Karpas-422 (cell line): ENCODE measurements around the gene B3GNT2. TPM values are rescaled to one million over a fixed set of nuclear protein-coding genes. Genes with fewer than 3 reads are reported as not detected.

Experiments
- DNase-seq: peaks from one replicate; pipeline ENCODE4 v3.0.0-alpha.2; 2015
- H2AFZ ChIP-seq: fragments of 200-600 bp; sonication (generic); 2 replicates; pipeline ENCODE4 v1.6.1; 2014; ENCODE audit warnings: antibody characterized with exemption, low read length, mixed read lengths
- H3K27ac ChIP-seq: fragments of 200-600 bp; sonication (generic); 2 replicates; pipeline ENCODE4 v1.5.1; 2014; ENCODE audit warnings: mild to moderate bottlenecking, low read length, moderate library complexity
- H3K27me3 ChIP-seq: fragments of 200-600 bp; sonication (generic); 2 replicates; pipeline ENCODE4 v1.6.1; 2014; ENCODE audit warnings: low read length, mixed read lengths
- H3K36me3 ChIP-seq: fragments of 200-600 bp; sonication (generic); 2 replicates; pipeline ENCODE4 v1.6.1; 2014; ENCODE audit warnings: low read length, mixed read lengths; ENCODE audit not compliant: insufficient read depth
- H3K4me1 ChIP-seq: fragments of 200-600 bp; sonication (generic); 2 replicates; pipeline ENCODE4 v1.6.1; 2014; ENCODE audit warnings: mild to moderate bottlenecking, low read length, mixed read lengths
- H3K4me2 ChIP-seq: fragments of 200-600 bp; sonication (generic); 2 replicates; pipeline ENCODE4 v1.6.1; 2014; ENCODE audit warnings: low read length, low read depth, mild to moderate bottlenecking; ENCODE audit not compliant: poor library complexity, severe bottlenecking
- H3K4me3 ChIP-seq: fragments of 200-600 bp; sonication (generic); 2 replicates; pipeline ENCODE4 v1.5.1; 2014; ENCODE audit warnings: mild to moderate bottlenecking, antibody characterized with exemption, low read length, mixed read lengths
- H3K79me2 ChIP-seq: fragments of 200-600 bp; sonication (generic); 2 replicates; pipeline ENCODE4 v1.6.1; 2014; ENCODE audit warnings: mild to moderate bottlenecking, low read length, mixed read lengths
- H3K9ac ChIP-seq: fragments of 200-600 bp; sonication (generic); 2 replicates; pipeline ENCODE4 v1.6.0; 2014; ENCODE audit warnings: low read length
- H3K9me2 ChIP-seq: fragments of 200-600 bp; sonication (generic), shearing (Covaris generic); replicated peaks from 2 replicates; pipeline ENCODE4 v1.6.0; 2014; ENCODE audit warnings: mild to moderate bottlenecking, low read length, moderate library complexity; ENCODE audit not compliant: insufficient read depth
- H3K9me3 ChIP-seq: fragments of 300-700, 200-600 bp; sonication (generic); 2 replicates; pipeline ENCODE4 v1.6.1; 2014; ENCODE audit warnings: low read length, mixed read lengths
- H4K20me1 ChIP-seq: fragments of 200-600 bp; sonication (generic); 2 replicates; pipeline ENCODE4 v1.6.1; 2014; ENCODE audit warnings: mild to moderate bottlenecking, antibody characterized with exemption, low read length, low read depth; ENCODE audit not compliant: insufficient read depth
- total RNA-seq: library from RNA; depleted of rRNA; stranded (reverse); fragments of >200 nt; shearing (Covaris generic); gene quantifications from 2 replicates; pipeline ENCODE4 v1.2.3, GENCODE V29; 2014; ENCODE audit warnings: low replicate concordance

Gene B3GNT2
- total RNA-seq, 1 experiment from 2014 or later, result 26.9 TPM

DNA sequence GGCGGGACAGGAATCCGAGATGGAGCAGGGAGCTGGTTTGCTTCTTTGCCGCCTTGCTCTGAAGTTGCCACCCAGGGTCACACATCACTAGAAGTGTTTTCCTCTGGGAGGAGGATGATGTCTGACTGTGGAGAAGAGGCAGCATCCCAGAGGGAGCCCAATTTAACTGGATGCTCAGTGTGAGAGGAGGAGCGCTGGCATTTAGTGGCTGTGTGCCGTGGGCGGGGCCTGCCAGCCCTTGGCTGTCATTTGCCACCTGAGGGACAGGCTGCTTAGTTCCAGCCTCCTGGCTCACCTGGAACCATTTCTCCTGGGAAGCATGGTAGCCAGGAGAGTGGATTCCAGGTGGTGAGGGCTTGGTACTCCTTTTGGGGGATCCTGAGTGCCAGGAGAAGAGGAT, 9.6 kb downstream of the B3GNT2 start:
- Histone ChIP-seq H4K20me1 (peaks cover 39% of the 10 kb centered on the region), H2AFZ (no peak overlapping the region), H3K4me2 (no peak overlapping the region), H3K9me3 (peaks cover 22% of the 10 kb centered on the region), H3K4me1 (peaks cover 5% of the 10 kb centered on the region), H3K9me2 (no peaks in the 10 kb centered on the region), H3K4me3 (no peak overlapping the region), H3K27me3 (no peaks in the 10 kb centered on the region), H3K79me2 (peaks cover 99% of the 10 kb centered on the region), H3K9ac (no peak overlapping the region), H3K27ac (no peak overlapping the region), H3K36me3 (no peaks in the 10 kb centered on the region)
- DNase-seq, result no peak

DNA sequence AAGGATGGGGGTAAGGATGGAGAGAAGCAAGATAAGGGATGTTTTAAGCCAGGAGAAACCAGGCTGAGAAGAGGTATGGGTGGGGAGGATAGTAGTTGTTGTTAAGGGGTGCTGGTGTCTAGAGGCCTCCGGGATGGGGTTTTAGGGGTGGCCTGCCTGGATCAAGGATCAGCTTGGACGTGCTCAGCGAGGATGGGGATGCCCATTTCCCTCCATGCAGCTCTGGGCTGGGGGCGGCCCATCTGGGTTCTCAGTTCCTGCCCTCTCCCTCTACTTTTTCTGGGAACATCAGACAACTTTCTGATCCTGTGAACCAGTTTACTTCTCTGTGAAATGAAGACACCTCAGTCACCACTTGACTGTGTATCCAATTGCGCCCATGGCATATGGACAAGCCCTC, 10.1 kb downstream of the B3GNT2 start:
- Histone ChIP-seq H3K36me3 (no peaks in the 10 kb centered on the region), H3K27ac (no peak overlapping the region), H2AFZ (no peak overlapping the region), H4K20me1 (peaks cover 34% of the 10 kb centered on the region), H3K9me3 (peaks cover 25% of the 10 kb centered on the region), H3K4me3 (no peak overlapping the region), H3K9ac (no peak overlapping the region), H3K4me1 (peaks cover under 1% of the 10 kb centered on the region; the same call in 1 of the 2 replicates), H3K27me3 (no peaks in the 10 kb centered on the region), H3K9me2 (no peaks in the 10 kb centered on the region), H3K79me2 (peaks cover 99% of the 10 kb centered on the region), H3K4me2 (no peak overlapping the region)
- DNase-seq, result no peak

DNA sequence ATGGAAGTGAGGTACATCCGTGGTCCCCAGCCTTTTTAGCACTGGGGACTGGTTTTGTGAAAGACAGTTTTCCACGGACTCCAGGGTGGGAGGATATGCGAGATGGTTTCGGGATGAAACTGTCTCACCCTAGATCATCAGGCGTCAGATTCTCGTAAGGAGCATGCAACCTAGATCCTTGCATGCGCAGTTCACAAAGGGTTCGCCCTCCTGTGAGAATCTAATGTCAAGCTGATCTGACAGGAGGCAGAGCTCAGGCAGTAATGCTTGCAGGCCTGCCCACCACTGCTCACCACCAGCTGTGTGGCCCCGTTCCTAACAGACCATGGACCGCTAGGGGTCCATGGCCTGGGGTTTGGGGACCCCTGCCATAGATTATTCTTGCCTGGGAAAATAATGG, 11.6 kb downstream of the B3GNT2 start:
- DNase-seq, result no peak
- peaks cover 99% of the 10 kb centered on the region for H3K79me2 ChIP-seq
- H3K27me3 ChIP-seq, result no peaks in the 10 kb centered on the region
- peaks cover 20% of the 10 kb centered on the region; the same call in 1 of the 2 replicates for H4K20me1 ChIP-seq
- H3K4me3 ChIP-seq, result no peak overlapping the region
- no peaks in the 10 kb centered on the region; the same call in 1 of the 2 replicates for H3K36me3 ChIP-seq
- no peaks in the 10 kb centered on the region for H3K4me1 ChIP-seq
- H3K4me2 ChIP-seq, result no peak overlapping the region
- H3K9me3 ChIP-seq, result peaks cover 39% of the 10 kb centered on the region
- H2AFZ ChIP-seq, result no peak overlapping the region
- H3K27ac ChIP-seq, result no peak overlapping the region
- no peaks in the 10 kb centered on the region for H3K9me2 ChIP-seq
- no peak overlapping the region for H3K9ac ChIP-seq

DNA sequence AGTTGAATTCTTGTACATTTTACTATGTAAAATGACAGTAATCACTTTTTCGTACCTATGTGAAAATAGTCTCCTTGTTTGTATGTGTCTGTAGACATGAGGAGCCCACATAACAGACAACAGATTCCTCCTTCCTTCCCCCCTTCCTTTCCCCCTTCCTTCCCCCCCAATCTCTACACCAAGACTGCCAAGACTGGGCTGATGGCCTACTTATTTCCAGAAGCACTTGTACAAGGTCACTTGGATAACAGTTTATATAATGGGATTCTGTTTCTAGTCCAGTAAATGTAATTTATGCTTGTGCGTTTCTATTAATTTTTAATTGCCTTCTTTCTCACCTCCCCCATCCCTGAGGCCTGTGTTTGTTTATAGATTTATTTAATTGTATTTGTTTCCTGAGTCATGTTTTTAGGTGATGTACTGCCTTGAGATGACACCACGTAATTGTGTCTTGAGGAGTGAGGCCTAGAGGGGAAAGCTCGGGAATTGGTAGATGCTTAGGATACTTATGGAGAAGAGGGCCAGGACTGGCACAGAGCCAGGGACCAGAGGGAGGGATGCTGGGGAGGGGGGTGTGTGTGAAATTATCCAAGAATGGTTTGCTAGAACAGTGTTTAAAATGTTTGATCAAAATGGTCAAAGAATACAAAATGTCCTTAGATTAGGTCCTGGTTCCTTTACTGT, 12.3 kb downstream of the B3GNT2 start:
- no peak overlapping the region for H3K9ac ChIP-seq
- no peak overlapping the region for H2AFZ ChIP-seq
- peaks cover 45% of the 10 kb centered on the region for H3K9me3 ChIP-seq
- no peak overlapping the region for H3K27ac ChIP-seq
- no peak overlapping the region for H3K4me3 ChIP-seq
- H3K9me2 ChIP-seq, result no peaks in the 10 kb centered on the region
- H3K27me3 ChIP-seq, result no peaks in the 10 kb centered on the region
- H3K4me1 ChIP-seq, result no peaks in the 10 kb centered on the region
- H3K79me2 ChIP-seq, result peaks cover 99% of the 10 kb centered on the region
- H3K4me2 ChIP-seq, result no peak overlapping the region
- no peaks in the 10 kb centered on the region; the same call in 1 of the 2 replicates for H3K36me3 ChIP-seq
- DNase-seq, result no peak
- peaks cover 12% of the 10 kb centered on the region; the same call in 1 of the 2 replicates for H4K20me1 ChIP-seq

DNA sequence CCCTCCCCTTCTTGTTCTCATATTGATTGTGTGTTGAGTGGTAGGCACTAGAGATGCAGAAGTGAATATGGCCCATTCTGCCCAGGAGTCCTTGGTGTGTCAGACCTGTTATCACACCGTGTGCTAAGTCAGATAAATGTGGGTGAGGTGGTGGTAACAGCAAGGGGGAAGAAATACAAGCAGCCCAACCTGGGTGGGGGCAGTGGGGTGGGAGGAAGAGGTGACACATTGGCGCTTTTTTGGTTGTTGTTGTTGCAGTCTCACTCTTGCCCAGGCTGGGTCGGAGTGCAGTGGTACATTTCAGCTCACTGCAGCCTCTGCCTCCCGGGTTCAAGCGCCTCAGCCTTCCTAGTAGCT, 12.8 kb downstream of the B3GNT2 start:
- Histone ChIP-seq H3K27me3 (no peaks in the 10 kb centered on the region), H4K20me1 (peaks cover 7% of the 10 kb centered on the region; the same call in 1 of the 2 replicates), H3K9ac (no peak overlapping the region), H3K4me1 (no peaks in the 10 kb centered on the region), H3K27ac (no peak overlapping the region), H3K9me3 (peaks cover 45% of the 10 kb centered on the region), H3K4me2 (no peak overlapping the region), H2AFZ (no peak overlapping the region), H3K79me2 (peaks cover 99% of the 10 kb centered on the region), H3K4me3 (no peak overlapping the region), H3K36me3 (no peaks in the 10 kb centered on the region; the same call in 1 of the 2 replicates), H3K9me2 (no peaks in the 10 kb centered on the region)
- no peak for DNase-seq

DNA sequence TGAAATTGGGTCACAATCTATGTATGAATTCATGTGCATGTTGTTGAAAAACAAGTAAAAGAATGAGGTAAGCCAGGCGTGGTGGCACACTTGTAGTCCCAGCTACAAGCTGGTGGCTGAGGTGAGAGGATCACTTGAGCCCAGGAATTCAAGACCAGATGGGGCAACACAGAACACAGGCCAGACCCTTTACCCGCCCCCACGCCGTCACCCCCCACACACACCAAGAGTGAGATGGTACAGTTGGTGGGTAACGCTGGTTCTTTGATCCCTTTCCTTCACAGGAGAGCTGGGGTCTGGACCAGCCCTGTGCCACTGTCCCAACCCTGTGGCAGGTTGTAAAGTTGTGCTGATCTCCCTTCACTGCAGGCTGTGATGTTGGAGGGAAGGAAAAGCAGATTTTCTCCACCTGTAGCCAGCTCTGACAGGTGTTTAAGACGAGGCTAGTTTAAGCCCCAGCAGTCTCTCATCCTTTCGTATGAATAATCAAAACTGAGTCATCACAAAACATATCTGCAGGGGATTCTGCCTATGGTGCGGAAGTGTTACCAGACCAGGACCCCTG, 13.6 kb downstream of the B3GNT2 start:
- H3K79me2 ChIP-seq, result peaks cover 99% of the 10 kb centered on the region
- no peaks in the 10 kb centered on the region for H3K27me3 ChIP-seq
- peaks cover 5% of the 10 kb centered on the region; the same call in 1 of the 2 replicates for H4K20me1 ChIP-seq
- no peak overlapping the region for H3K27ac ChIP-seq
- peaks cover 45% of the 10 kb centered on the region for H3K9me3 ChIP-seq
- no peak for DNase-seq
- no peaks in the 10 kb centered on the region; the same call in 1 of the 2 replicates for H3K36me3 ChIP-seq
- no peaks in the 10 kb centered on the region for H3K9me2 ChIP-seq
- no peak overlapping the region for H3K4me2 ChIP-seq
- no peaks in the 10 kb centered on the region for H3K4me1 ChIP-seq
- H3K4me3 ChIP-seq, result no peak overlapping the region
- no peak overlapping the region for H3K9ac ChIP-seq
- H2AFZ ChIP-seq, result no peak overlapping the region

DNA sequence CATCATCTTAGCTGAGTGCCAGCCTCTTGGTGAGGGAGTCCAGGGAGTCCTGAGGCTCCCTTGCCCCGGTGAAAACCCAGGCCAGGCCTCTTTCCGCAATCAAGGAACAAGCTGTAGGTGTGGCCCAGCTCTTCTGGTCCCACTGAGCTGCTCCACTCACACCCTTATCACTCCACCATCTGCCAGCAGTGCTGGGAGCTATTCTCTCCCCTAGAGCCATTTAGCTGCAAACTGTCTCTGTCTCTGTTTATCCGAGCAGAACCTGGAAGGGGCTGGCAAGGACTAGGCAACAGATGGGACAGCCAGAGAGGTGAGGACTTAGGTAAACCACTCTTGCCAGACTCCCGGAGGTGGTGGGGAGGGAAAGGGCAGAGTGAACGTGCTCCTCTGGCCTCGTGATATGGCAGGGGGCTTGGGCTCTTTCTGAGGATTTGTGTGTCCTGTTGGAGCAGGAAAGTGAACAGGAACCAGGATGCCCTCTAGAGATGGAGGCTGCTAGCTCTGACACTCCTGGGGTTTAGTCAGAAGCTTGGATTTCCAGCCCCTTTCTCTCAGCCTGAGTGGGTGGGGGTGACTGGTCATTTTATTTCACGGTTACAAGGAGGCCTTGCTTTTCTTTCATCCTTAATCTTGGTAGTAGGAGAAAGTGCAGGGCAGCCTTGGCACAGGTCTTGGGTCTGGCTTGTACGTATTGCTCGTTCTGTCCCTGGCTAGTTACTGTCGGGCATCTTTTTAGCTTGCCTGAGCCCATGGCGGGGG, 19.6 kb downstream of the B3GNT2 start:
- Histone ChIP-seq H3K9ac (no peak overlapping the region), H3K9me2 (no peaks in the 10 kb centered on the region), H3K79me2 (peaks cover 96% of the 10 kb centered on the region), H3K9me3 (peaks cover 27% of the 10 kb centered on the region), H3K27me3 (no peaks in the 10 kb centered on the region), H3K4me2 (no peak overlapping the region), H3K4me3 (no peak overlapping the region), H3K27ac (no peak overlapping the region), H3K36me3 (no peaks in the 10 kb centered on the region; the same call in 1 of the 2 replicates), H2AFZ (no peak overlapping the region), H3K4me1 (no peaks in the 10 kb centered on the region), H4K20me1 (no peaks in the 10 kb centered on the region)
- DNase-seq, result no peak

DNA sequence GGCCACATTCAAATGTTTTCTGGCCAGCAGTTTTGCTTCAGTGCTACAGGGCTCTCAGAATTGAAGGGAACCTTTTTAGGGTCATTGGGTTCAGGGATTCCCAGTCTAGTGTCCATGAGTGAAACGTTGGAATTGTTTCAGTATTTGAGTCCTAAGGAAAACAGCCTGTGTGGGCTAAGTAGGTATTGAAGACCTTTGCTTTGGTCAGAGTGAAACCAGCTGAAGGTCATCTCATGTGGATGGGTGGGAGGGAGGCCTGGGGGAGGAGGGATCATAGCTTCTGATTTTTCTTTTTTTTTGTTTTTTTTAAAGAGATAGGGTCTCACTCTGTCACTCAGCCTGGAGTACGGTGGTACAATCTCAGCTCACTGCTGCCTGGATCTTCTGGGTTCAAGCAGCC, 20.2 kb downstream of the B3GNT2 start:
- peaks cover 23% of the 10 kb centered on the region for H3K9me3 ChIP-seq
- H3K4me3 ChIP-seq, result no peak overlapping the region
- H3K4me2 ChIP-seq, result no peak overlapping the region
- H3K4me1 ChIP-seq, result no peaks in the 10 kb centered on the region
- no peaks in the 10 kb centered on the region for H4K20me1 ChIP-seq
- no peaks in the 10 kb centered on the region for H3K27me3 ChIP-seq
- H3K9ac ChIP-seq, result no peak overlapping the region
- no peak for DNase-seq
- peaks cover 96% of the 10 kb centered on the region for H3K79me2 ChIP-seq
- no peaks in the 10 kb centered on the region; the same call in 1 of the 2 replicates for H3K36me3 ChIP-seq
- no peaks in the 10 kb centered on the region for H3K9me2 ChIP-seq
- H2AFZ ChIP-seq, result no peak overlapping the region
- no peak overlapping the region for H3K27ac ChIP-seq
